Activated CD4-positive, CD25-positive, alpha-beta regulatory T cell treated with anti-CD3 and anti-CD28 coated beads, Interleukin-2, amount 50 U/mL, for 16 hours (primary cell): ENCODE measurements around the gene EZH1.

Experiments
- DNase-seq: peaks from one replicate; pipeline ENCODE4 v3.0.0-alpha.2; 2020; ENCODE audit warnings: low read depth, low spot score

Gene EZH1

DNA sequence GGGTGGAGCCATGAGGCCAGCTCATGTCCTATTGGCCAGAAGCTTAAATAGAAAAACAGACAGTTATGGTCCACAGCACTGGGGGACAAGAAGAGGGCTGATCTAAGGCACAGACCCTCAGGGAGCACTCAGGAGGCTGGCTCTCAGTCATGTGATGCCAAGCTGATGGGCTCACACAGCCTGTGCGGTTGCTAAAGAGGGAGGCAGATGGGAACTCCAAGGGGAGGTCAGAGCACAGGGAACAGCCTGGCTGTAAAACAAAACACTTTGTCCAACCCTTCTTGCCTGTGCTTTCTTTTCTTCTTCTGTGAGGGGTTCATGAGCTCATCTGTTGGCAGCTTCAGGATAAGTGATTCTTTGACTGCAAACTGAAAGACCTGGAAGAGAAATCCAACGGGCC, 35.3 kb downstream of the EZH1 start:
- no peak for DNase-seq

DNA sequence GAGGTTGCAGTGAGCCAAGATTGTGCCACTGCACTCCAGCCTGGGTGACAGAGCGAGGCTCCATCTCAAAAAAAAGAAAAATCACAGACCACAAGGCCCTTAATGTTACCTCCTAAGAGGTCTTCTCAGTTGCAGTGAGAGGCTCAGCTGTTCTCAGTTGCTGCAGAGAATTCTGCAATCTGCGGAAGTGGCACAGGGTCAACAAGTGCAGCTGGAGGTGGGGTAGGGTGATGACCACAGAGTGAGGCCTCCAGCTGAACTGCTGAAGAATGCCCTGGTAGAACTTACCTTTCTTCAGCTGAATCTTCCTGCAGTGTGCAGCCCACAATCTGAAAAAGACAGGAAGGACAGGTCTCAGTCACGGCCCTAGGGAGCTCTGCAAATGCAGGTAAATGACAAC, 36.3 kb downstream of the EZH1 start:
- no peak for DNase-seq

GRCh38 chr17:42706732-42707131, 38.1 kb downstream of the EZH1 start:
- peak; percentile 52 for DNase-seq

- peak; percentile 26 for DNase-seq
Observed at GRCh38 chr17:42704837-42705494, 39.9 kb downstream of the EZH1 start.

- DNase-seq, result no peak
Observed at GRCh38 chr17:42704490-42704836, 40.4 kb downstream of the EZH1 start.

DNA sequence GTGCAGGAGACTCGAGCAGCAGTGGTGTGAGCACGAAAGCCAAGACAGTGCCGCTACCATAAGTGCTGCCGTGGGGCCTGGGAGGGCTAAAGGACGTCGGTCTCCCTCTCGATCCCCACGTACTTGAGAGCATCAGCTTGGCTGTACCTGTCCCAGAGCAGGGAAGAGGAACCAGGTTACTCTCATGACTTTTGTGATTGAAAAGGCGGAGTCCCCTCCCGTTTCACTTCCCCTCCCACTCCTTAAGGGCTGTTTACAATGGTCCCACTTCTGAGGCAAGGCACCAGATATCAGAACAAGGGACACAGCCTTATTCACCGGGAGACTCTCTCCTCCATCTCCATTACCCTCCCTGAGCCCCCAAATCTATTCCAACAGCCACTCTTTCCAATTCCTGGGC, 42.4 kb downstream of the EZH1 start:
- no peak for DNase-seq

- no peak for DNase-seq
Observed at GRCh38 chr17:42700586-42701289, 44.1 kb downstream of the EZH1 start.

- no peak for DNase-seq
Observed at GRCh38 chr17:42699415-42699740, 45.5 kb downstream of the EZH1 start.

DNA sequence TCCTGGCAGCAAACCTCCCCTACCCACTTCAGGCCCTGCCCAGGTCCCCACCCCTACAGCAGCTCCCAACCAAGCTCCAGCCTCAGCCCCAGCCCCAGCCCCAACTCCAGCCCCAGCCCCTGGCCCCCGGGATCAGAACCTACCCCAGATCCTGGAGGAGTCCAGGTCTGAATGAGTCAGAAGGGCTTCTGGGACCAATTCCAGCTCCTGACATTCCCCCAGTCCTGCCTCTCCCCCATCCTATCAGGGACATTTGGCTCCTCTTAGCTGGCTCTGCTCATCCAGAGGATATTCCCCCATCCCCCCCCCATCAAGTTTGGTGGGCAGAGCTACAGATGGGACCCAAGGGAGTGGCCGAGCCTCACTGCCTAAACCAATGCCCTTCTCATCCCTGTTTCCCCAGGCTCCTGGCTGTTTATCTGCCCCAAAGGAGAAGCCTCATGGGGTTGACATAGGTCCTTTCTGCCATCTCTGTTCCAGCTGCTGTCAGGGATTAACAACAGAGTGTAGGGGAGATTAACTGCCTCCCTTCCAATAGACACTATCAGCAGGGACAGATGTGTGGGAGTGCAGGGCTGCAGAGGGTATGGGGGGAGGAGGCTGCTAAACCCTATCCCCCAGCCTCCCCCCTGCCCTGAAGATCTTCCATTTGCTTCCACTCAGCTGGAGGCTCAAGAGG, 46.0 kb downstream of the EZH1 start:
- no peak for DNase-seq

- no peak for DNase-seq
Observed at GRCh38 chr17:42697108-42697811, 47.6 kb downstream of the EZH1 start.

DNA sequence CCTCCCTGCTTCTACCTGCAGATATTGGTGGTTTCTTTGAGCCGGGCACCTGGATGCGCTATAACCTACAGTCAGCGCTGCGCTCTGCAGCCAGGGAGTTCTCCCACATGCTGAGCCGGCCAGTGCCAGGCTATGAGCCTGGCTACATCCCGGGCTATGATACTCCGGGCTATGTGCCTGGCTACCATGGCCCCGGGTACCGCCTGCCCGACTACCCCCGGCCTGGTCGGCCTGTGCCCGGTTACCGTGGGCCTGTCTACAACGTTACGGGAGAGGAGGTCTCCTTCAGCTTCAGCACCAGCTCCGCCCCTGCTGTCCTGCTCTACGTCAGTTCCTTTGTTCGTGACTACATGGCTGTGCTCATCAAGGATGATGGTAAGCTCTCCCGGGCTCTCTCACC, 49.3 kb downstream of the EZH1 start:
- no peak for DNase-seq

DNA sequence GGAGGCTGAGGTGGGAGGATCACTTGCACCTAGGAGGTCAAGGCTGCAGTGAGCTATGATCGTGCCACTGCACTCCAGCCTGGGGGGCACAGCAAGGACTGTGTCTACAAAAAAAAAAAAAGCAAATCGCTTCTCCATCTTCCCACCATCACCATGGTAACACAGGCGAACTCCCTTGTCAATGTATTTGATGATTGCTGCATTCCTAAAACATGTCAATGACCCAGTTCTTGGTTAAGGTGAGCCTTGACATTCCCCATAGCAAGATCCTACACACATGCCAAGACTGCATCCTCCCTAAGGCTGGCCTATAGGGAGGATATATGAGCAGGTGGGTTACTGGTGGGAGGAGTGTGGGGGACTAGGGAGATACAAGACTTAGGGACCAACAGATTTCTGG, 50.3 kb downstream of the EZH1 start:
- no peak for DNase-seq

DNA sequence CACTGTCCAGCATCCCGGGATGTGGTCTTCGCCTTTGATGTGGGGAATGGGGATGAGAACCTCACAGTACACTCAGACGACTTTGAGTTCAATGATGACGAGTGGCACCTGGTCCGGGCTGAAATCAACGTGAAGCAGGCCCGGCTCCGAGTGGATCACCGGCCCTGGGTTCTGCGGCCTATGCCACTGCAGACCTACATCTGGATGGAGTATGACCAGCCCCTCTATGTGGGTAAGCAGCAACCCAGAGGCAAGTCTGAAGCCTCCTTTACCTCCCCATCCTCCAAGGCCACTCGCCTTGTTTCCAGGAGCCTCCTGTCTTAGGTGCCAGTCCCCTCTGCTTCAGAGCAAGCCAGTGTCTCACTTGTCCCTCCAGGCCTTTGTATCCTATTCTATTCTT, 52.4 kb downstream of the EZH1 start:
- no peak for DNase-seq

- no peak for DNase-seq
Observed at GRCh38 chr17:42691021-42691545, 53.8 kb downstream of the EZH1 start.

GRCh38 chr17:42690596-42690995, 54.2 kb downstream of the EZH1 start:
- no peak for DNase-seq

DNA sequence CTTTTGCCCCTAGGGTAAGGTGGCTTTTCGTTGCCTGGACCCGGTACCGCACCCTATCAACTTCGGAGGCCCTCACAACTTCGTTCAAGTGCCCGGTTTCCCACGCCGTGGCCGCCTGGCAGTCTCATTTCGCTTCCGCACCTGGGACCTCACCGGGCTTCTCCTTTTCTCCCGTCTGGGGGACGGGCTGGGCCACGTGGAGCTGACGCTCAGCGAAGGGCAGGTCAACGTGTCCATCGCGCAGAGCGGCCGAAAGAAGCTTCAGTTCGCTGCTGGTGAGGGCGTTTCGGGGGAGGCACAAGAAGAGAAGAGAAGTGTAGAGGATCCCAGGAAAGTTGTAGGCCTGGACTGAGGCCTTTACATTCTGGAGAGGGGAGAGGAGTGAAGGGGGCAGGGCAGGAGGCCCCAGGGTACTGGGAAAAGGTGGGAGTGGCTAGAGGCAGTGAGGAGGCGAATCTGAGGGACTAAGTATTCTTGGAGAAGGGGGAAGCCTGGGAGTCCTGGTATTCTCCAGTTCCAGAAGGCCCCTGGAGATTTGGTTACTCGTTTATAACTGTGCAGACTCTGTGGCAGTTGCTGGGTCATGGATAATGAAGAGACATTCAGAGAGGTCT, 57.0 kb downstream of the EZH1 start:
- no peak for DNase-seq

DNA sequence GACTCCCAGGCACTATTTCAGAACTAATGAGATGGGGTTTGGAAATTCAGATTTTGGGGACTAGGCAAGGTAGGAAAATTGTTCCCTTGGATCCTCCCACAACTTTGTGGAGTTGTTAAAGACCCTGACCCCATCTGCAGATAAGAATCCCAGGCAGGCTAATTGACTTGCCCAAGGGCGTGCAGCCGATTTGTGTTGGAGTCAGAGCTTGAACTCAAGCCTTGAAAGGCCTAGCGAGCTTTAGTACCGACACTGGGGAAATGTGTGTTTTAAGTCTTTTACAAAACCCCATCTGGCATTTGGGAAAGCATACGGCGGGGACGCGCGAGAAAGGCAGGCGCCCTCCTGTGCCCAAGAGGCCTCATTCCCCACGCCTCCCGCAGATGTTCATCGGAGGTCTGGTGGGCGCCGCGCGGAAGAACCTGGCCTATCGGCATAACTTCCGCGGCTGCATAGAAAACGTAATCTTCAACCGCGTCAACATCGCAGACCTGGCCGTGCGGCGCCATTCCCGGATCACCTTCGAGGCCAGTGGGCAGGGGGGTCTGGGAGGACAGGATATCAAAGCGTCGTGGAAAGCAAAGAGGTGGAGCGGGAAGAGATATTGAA, 58.2 kb downstream of the EZH1 start:
- DNase-seq, result no peak

DNA sequence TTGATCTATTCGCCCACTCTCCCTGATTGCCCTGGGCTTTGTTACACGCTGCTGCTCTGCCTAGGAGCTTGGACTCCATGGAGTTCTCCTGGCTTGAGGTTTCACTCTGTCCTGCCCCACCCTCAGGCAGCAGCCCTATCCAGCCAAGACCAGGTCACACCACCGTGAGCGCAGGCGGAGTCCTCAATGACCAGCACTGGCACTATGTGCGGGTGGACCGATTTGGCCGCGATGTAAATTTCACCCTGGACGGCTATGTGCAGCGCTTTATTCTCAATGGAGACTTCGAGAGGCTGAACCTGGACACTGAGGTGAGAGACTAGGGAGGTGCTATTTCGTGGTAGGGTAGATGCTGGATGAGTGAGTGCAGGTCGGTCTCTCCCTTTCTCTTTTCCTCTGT, 59.0 kb downstream of the EZH1 start:
- DNase-seq, result no peak

- no peak for DNase-seq
Observed at GRCh38 chr17:42684929-42685556, 59.8 kb downstream of the EZH1 start.

GRCh38 chr17:42683407-42684034, 61.3 kb downstream of the EZH1 start:
- DNase-seq, result no peak
